GM15510 (cell line): ENCODE results near the gene HNRNPK.
A peak's percentile ranks its signal among the peaks of the same experiment; 100 is the strongest.

Source experiments
- POLR2A ChIP-seq: IDR thresholded peaks from 3 replicates; pipeline ENCODE4 v1.6.1; 2011; ENCODE audit warnings: borderline replicate concordance; ENCODE audit not compliant: insufficient read length; ENCODE audit errors: extremely low read depth

HNRNPK gene

DNA sequence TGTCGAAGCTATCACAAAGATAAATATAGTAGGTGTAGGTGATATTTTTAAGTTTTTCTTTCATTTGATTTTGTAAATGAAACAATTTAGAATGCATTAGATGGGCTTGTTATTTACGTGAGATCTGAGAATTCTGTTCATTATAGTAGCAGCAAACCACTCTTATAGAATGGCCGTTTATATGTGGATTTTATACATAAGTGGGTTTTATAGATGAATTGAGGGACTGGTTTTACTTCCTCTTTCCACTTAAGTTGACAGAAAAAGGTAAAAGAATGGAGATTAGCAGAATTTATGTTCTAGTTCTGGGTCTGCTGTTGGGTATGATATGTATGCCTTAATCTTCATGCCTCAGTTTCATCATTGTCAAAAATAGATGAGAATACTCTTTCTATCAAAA is 6.2 kb upstream of the HNRNPK start:
- no peak for TF ChIP-seq POLR2A

DNA sequence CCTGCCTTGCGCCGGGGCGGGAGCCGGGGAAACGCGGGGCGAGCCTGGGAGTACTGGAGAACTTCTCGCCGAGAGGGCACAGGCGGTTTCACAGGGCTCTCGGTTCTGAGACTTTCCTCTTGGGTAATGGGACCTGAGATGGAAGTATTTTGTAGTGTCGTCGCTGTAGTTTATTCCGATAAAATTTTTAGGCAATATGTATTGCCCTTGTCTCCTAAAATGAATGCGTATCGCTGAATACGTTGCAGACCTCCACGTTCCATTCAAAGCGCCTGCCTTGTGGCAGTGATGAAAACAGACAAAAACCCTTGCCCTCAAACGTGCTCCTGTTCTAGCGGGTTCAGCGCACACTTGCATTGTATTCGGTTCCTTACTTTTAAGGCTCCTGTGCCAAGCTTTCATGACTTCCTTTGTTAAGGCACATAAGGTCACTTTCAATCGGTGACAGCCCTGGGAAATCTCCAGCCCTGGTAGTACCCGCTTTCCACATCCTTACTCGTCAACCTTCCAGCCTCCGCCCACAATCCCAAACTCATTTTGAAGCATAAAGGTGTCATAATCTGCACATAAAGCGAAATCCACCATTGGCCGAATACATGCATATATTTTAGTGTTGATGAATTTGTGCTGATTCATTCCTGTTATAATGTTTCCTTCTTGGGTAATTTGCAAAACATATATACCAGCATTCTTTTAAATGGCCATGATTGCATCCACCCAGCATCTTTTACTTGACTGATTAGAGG is 1.3 kb upstream of the HNRNPK start:
- TF ChIP-seq POLR2A = no peak

DNA sequence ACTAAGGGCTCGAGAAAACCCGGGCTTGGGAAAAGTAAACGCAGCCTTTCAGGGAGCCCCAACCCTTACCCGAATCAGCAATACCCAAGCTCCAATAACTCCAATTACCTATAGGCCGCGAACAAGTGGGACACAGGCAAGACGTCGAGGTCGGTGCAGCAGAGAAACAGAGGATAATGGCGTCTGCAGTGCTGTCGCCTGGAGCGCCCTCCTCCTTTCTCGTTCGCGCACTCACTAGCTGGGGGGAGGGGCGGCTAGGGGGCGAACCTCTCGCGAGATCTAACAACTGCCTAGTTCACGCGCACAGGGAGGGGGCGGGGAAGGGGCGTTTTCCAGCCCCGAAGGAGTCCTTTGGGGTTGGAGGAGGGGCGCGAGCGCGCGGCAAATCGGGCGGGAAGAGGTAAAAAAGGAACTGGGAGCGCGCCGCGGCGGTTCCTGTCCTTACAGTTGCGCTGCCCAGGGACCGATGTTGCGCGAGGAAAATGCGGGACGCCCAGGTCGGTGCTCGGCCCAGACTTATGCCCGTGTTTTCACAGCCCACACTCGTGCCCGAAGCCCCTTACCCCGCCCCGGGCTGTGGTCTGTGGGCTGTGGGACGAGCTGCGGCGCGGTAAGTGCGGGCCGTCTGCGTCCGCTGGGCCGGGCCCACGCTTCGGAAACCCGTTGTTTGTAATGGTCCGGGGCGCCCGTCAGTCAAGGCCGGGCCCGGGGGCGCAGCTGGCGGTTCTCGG is 545 bp upstream of the HNRNPK start, which contains the start of gene RMI1:
Gene RMI1 (plus strand): TSS at position 411 of the 731 bp plus-strand sequence. CDS start 20,182 bp downstream, outside the sequence.
- peak; percentile 84 for TF ChIP-seq POLR2A

DNA sequence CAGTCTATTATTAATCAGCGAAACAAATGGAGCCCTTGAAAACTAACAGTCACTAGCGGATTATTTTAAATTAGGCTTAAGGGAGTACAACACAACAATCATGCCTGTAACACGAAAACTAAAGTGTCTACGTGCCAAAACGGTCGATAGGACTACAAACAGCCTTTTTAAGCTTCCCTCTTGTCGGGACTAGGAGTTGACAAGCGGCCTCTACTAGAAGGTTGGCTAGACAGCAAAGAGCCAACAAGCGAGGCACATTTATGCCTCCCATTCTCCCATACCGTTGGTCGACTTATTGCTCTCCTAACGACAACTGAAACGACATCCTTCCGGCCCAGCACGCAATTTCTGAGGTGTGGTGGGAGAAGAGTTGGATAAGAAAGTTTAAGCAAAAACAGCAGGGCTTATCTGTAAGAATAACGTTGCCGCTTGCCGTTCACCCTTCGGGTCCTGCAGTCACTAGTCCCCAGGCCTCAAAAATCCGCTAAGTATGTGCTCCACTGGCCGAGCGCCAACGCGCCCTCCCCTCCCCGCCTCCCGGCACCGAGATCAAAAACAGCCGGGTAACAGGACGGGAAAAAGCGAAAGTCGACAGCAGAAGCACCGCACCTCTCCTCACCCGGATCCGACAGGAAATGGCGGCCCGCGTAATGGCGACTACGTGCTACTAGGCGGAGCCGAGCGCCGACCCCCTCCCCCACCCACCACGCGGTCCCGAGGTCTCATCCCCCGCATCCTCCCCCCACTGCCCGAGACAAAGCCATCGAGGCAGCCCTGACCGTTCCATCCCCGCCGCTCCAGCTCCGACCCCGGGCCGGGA is 813 bp downstream of the HNRNPK start:
- TF ChIP-seq POLR2A = peak; percentile 36

DNA sequence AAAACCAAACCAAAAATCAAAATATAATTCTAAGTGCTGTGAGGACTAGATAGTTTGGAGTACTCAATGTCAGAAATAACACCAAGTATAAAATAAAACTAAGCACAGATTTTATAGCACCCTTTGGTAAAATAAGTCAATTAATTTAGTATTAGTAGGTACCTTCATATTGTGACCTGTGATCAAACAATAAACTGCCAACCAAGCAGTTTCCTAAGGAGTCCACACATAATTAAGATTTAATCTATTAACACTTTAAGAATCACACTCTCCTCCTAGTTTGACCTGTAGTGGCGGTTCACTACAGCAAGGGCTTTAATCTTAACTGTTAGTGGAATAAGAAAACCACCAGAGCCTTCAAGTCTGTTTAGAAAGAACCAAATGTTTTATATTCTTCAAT is 2.8 kb downstream of the HNRNPK start:
- TF ChIP-seq POLR2A = no peak

DNA sequence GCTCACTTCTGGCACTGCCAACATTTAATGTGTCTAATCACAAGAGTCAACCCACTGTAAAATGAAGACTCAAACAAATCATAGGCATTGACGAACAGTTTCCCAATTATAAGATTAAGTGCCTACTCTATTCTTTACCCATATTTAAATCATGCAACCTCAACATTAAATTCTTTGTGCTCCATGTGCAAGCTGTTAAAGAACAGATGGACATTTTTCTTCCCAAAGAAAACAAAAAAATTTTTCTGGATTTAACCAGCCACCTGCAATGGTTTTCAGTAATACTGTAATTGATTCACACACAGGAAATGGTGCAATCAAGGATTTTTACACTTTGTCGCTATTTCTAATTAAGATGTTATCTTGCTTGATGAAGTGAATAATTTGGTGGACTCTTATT is 3.6 kb downstream of the HNRNPK start:
- no peak for TF ChIP-seq POLR2A

DNA sequence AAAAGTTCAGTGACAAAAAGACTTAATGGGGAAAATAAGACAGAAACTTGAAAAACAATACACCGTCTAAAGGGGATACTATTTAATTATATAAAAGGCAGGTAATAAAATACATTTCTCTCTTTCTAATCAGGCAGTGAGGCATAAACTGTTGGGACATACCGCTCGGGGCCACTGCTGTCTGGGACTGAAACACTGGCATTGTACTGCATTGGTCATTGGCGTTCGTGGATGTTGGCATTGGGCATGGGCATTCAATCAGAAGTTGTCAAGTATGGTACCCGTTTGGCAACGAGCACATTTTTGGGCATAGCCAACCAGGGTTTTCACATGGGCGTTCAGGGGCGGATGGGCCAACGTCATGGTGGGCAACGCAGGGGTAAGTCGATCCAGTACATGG is 4.7 kb downstream of the HNRNPK start:
- TF ChIP-seq POLR2A = no peak

DNA sequence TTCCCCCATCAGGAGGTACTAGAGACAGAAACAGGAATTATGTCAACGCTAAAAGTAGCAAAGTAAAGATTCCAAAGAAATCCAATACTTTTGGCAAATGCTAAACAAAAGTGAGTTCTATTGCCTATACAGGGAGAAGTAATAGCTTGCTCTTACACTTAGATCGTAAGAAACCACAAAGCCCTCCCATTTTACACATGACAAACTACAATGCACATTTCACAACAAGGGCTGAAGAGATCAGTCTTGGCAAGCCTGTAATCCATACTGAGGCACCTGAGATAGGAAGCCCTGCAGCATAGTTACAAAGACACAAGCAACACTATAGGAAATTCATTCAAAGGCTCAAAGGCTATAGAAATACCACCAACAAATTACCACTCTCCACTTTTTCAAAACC is 7.7 kb downstream of the HNRNPK start:
- no peak for TF ChIP-seq POLR2A

DNA sequence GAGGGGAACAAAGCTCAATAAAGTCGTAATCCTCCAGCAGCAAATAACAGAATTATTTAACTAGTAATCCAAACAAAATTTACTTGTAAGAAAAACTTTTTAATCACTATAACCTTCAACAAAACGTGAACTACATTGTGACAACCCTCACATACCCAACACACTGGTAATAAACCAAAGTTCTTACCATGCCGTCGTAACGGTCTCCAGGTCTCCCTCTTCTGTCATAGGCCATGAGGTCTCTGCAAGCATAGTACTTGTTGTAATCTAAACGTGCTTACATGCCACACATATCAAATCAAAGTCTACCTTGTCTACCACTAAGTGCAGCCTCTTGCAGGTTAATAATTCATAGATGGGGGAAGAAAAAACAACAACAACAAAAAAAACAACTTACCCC is 8.5 kb downstream of the HNRNPK start:
- no peak for TF ChIP-seq POLR2A

DNA sequence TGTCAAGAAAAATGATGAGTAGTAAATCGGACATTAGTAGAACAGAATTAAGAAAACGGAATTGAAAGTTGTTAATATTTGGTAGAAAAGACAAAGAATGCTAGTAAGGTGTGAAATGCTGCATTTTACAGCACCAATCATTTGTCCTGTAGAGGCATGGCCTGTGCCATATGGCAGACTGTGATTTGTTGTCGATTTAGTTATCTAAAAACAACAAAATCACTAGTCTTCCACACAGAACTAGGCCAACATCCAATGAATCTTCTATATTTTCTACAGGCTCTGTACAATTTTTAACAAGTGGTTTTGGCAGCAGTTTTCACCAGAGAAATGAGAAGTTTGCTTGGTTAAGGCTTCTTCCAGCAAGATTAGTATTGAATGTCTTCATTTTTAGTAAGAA is 10.4 kb downstream of the HNRNPK start:
- no peak for TF ChIP-seq POLR2A

DNA sequence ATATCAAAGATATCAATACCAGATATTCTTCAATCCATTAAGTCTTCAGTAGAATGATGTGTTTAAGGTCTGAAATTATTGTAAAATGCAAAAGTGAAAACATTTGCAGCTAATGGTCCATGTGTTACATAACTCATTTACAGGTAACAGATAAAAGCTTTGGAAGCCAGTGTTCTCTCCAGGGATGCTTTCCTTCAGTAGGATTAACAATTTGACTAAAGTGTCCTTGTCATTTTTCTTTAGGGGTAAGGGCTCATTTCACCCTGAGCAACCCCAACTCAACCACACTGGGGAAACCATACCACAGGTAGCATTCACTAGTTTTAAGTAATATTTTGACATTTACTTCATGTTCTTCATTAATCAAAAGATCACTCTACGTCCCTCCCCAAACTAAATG is 12.9 kb downstream of the HNRNPK start:
- TF ChIP-seq POLR2A = no peak

DNA sequence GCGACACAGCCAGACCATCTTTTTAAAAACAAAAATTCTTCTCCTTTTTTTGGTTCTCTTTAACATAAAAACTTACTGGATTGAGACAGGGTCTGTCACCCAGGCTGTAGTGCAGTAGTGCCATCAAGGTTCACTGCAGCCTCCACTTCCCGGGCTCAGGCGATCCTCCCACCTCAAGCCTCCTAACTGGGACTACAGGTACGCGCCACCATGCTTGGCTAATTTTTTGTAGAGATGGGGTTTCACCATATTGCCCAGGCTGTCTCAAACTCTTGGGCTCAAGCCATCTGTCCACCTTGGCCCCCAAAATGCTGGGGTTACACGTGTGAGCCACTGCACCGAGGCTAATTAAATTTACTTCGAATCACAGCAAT is 13.8 kb downstream of the HNRNPK start:
- TF ChIP-seq POLR2A = no peak

DNA sequence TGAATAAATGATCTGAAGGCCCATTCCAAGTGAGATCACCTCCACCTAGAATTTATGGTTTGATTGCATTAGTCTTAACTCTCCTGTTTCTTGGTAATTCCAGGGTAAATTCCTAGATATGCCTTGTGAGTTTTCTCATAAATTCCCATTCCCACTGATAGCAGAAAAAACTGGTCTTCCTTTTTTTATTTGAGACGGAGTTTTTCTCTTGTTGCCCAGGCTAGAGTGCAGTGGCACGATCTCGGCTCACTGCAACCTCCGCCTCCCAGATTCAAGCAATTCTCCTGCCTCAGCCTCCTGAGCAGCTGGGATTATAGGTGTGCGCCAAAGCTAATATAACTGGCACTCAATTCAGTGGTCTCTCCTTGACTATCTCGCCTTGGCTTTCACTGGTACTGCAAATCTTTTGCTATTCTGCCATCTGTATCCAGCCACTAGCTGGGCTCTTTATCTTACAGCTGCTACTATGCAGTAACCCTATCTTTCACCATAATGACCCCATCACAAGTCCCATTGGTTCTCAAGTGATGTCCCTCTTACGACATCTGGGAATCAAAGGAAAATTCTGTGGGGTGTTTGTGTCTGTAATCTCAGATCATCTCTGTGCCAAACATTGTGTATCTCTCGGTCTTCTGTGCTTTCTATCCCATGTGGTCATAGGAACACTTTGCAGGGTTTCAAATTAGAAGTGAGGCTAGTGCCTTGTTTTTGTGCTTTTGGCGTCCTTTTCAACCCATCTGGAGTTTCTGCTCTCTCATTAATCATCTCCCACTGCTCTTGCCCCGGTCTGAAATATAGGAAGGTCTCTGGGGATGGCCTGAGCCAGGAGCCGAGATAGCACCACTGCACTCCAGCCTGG is 14.4 kb downstream of the HNRNPK start:
- TF ChIP-seq POLR2A = no peak

DNA sequence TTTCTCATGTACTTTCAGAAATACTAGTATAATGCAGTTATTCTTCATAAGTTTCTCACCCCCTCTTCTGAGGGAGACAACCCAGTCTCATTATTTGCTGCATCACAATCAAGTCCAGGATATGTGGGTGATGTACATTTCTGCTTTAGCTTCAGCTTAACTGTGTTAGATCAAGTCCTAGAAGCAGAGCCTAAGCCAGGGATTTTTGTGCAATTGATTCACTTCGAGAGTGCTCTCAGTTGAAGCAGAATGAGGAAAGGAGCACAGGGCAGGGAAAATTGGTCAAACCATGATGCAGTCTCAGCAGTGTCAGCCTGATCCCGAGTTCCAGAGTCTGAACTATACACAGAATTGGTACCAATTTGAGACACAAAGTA is 15.1 kb downstream of the HNRNPK start:
- no peak for TF ChIP-seq POLR2A
